Measurements from ENCODE around the gene HOXC10.
A peak's percentile ranks its signal among the peaks of the same experiment; 100 is the strongest.

The HOXC10 gene

DNA sequence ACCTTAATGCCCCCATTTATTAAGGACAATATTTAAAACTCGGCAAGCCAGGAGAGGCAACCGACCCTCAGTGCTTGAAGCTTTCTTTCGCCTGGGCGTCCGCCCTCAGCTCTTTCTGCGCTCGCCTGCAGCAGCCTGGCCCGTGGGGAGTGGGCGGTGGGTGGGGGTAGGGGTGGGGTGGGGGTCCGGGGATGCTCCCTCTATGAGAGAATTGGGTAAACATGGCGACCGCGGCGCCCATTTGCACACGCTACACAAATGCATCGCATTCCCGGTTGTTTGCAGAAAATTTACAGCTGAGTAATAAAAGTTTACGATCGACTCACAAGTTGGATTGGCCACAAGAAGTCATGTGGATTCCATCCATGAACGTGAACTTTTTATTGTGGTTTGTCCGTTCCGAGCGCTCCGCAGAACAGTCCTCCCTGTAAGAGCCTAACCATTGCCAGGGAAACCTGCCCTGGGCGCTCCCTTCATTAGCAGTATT is 31.6 kb downstream of the HOXC10 start:
- DNase-seq (ENCODE audit: low spot score) = no peak

- no peak for DNase-seq (ENCODE audit: low spot score)
Observed at GRCh38 chr12:54017027-54017788, 32.3 kb downstream of the HOXC10 start.

DNA sequence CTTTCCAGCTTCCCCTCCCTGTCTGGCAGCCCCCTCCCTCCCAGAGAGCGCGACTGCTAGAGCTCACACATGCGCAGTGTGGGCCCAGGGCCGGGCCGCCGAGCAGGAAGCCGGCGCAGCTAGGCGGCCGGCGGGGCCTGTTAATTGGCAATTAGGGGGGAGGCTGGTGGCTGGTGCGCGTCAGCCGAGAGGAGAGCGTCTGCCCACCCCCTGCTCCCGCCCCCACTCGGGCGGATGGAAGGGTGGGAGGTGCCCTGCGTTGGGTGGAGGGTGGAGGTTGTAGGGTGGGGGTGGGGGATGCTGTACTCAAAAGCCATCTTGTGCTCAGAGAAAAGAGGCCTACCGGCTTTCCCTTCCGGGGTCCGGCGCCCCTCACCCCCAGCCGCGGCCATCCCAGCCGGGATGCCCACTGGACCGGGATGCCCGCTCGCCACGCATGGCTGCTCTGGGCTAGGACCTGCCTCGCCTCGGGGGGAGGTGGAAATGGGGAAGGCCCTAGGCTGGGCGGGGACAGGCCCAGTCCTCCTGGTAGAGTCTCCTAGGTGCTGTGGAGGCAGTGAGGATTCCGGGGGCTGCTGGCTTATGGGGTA is 33.0 kb downstream of the HOXC10 start:
- peak; percentile 67 for DNase-seq (ENCODE audit: low spot score)

GRCh38 chr12:54018468-54018984 is 33.6 kb downstream of the HOXC10 start:
- no peak for DNase-seq (ENCODE audit: low spot score)

DNA sequence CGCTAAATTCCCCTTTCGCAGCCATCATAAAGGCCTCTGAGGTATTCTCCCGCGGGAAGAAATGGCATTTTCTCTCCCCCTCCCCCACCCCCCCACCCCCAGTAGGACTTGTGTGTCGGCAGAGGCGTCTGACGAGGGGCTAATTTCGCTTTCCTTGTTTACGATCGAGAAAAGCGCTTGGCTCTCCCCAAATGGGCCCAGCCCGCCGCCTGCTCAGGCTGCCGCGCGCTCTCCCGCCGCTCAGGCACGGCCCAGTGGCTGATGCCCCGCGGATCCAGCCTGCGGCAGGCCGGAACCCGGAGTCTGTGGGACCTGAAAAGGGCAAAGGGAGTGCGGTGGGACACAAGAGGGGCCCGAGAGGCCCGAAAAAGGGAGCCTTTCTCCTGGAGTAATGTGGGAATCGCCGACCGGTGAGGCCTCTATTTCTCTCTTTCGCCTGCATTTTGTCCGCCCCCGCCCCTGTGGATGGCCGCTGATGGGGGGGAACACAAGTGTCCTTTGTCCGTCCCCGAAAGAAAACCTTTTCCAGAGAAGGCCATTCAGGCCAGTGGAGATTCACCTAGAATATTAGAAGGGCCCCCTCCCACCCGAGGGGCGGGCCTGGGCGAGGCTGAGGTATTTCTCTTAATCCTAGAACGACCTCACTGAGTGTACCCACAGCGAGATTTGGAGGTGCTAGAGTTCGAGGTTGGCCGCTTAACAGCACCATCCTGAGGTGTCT is 34.3 kb downstream of the HOXC10 start:
- DNase-seq (ENCODE audit: low spot score) = no peak

DNA sequence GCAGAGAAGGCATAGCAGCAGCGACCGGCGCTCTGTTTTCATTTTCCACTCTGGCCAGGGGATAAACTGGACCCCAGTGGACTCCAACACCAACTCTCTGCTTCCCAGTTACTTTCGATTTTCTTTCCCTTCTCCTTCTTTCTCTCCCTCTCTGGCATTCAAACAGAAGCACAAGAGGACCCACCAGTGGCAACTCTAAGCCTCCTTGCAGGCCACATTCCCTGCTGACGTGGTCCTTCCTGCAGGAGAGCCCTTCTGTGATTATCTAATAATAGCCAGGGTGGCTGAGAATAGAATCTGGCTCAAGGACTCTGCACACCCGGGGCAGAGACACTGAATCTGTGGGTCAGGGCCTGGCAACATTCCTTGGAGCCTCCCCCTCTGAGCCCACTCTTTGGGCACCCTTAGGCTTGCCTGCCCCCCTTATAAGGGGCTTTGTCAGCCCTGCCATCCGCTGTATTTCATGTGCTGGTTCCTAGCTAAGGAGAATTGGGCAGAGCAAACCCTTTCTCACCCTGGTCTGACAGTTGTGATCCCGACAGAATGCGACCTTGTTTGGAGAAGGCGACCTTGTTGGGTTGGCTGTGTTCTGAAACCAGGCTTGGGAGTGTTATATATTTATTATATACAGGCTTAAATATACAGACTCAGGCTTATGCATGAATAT is 35.1 kb downstream of the HOXC10 start:
- no peak for DNase-seq (ENCODE audit: low spot score)

DNA sequence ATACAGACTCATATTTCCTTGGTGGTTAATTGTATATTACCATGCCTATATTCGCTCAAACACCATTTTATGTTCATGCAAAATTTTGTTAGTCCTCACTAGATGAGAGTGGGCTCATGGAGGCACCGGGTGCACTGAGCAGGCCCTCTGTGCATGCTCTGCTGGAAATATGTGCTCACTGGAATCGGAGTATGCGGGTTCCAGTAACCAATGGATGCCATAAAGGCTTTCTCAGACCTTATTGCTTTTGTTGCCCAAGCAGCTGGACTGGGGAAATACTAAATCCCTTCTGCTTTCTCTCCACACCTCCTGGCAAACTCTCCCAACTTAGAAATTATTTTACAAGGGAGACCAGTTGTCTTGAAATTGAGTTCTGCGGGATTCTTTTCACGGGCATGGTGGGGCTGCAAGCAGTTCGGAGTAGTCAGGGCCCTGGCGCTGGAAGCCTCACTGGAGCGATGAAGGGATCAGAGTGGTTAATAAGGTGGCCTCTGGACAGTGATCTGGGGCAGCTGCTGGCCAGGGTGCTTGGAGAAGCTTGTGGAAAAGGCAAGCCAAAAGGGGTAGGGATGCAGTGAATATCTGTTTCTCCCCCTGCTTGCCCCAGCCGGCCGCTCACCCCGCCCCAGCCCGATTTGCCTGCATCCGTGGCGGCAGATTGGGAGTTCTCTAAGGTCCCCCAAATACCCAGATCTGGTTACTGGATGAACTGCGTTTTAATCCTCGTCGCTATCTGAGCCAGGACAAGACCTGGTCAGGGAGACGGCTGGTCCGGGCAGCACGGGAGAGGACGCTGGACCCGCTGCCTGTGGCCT is 35.9 kb downstream of the HOXC10 start:
- no peak for DNase-seq (ENCODE audit: low spot score)

DNA sequence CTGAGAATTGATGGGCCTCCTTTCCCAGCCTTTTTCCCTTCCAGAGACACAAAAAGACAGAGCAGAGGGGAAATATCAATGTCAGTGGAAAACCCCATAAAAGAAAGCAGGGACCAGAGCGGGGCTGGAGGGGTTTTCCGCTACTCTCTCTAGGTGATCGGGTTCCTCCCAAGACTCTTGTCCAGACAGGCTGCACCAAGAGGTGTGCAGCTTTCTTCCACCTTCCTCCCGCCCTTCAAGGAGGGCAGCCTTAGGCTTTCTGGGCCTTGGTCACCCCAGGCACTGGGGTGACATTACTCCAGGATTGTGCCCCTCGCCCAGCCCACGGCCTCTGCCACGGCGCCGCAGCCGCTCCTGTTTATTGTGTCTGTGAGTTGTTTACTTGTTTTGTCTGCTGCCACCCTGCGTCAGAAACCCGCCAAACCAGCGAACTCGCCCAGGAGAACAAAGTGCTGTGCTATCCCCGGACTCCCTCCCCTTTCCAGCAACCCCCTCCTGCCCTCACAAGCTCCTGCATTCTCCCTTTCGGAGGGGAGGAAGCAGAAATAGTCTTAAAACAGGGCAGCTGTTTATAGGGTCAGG is 36.6 kb downstream of the HOXC10 start:
- no peak for DNase-seq (ENCODE audit: low spot score)

DNA sequence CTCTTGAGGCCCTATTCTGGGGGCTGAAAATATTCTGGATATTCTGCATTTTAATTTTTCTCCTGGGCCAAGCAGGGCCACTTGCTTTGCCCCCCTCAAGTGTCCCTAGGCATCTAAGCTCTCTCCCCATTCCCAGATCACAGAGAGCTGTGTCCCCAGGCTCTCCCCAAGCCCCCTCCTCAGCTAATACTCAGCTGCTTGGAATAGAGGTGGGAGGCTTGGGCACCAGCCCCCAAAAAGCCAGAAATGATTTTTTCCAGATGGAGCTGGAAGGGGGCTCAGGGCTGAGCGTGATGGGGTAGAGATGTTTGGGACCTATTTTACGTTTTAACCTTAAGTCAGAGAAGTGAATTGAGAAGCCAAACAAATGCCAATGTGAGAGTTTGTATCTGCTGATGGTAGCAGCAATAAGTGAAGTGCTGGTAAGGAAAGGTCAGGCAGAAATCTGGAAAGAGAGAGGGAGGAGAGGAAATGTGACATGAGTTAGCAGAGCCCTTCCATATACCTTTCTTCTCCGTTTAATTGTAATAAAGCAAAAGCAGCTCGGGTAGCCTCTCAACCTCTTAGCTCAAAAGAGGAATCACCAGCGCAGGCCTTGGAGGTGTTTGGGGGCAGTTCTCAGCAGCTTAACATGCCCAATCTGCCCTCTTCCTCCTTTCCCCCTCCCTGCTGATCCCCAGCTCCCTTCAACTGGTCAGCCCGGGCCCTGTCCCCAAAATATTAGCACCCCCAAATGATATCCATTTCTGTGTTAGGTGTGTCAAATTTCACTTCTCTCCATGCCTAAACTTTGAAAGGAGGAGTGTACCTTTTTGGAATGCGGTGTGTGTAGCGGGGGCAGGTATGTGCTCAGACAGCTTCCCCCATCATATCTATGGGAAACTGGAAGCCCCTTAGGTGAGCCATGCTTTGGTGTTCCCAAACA is 38.3 kb downstream of the HOXC10 start:
- DNase-seq (ENCODE audit: low spot score) = no peak

GRCh38 chr12:54024127-54024526 is 39.2 kb downstream of the HOXC10 start:
- no peak for DNase-seq (ENCODE audit: low spot score)

DNA sequence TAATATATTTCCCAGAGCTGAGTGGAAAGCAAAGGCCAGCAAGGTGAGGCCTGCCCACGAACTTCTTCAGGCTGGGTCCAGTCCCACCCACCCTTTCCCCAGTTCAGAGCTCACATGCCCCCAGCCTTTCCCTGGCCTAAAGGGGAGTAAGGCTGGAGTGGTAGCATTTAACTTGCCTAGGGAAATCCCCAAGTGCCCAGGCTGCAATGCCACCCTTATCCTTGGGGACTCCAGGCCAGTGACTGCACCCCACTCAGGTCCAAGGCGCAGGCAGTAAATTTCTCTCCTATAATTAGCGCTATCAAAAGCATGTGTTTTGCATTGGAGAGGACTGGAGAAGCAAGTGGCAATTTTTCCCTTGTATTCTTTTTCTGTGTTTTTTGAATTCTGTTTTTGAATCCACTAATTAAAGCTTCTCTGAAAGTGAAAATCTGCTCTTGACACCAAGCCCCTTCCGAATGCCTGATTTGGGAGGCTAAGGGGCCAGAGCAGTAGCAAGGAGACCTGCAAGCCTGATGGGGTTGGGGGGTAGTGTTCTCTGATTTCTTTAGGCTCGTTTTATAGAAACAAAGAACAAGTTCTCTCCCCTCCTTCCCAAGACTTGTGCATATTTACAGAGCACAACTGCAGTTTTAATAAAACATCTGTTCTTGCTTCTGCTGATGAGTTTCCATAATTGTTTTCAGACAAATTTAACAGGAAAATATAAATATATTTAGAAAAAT is 39.8 kb downstream of the HOXC10 start:
- DNase-seq (ENCODE audit: low spot score) = no peak

GRCh38 chr12:54025499-54026405 is 40.8 kb downstream of the HOXC10 start:
- DNase-seq (ENCODE audit: low spot score) = no peak

DNA sequence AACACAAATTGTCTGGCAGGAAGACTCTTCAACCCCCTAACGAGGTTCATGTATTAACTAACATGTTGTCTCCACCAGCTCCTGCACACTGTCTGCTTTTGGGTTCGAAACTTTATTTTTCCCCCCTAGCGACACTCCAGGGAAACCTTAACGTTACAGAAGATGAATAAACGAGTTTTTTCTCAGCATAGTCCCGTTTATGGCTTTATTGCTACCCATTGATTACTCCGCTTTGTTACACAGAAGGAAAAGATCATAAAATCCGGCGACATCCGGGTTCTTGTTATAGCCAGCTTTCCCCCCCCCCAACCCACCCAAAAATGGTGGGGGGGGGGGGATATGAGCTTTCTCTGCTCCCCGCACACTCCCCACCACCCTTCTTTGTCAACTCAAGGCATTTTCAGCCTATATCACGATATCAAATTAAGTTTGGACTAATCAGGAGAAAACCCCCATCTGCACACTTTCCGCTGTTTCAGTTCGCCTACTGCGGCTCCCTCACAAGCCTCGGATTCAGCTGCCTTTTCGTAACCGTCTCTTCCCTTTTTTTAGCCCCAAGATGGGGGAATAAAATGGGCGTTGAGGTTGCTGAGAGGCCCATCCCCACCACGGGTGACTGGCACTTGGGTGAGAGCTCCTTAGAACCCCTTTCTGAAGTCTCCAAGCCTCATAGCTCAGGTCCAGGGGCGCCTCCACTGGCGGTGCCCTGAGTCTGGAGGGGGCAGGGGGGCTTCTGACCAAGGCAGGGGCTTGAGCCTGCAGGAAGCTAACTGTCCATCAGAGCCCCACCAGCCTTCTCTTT is 41.9 kb downstream of the HOXC10 start:
- DNase-seq (ENCODE audit: low spot score) = no peak

DNA sequence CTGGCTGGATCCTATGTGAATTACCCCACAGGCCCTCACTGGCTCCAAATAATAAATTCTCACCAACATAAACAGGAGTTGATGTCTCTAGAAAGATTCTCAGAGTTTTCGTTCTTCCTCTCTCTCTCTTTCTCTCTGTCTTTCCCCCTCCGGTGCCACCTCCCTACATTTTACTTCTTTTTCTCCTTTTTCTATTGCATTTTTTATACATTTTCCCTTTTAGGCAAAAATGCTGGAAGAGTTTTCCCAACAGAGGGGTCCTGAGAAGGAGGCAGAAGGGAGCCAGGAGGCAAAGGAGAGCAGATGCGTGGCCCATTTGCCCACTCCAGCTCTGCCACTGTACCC is 42.5 kb downstream of the HOXC10 start:
- no peak for DNase-seq (ENCODE audit: low spot score)

- DNase-seq (ENCODE audit: low spot score) = no peak
Observed at GRCh38 chr12:54028314-54029201, 43.6 kb downstream of the HOXC10 start, which contains the start of gene HOXC6. TSS of gene HOXC6 (plus strand) at chr12:54028440. CDS start at chr12:54028522, 82 bp downstream.
